Spleen (tissue), 11 donors: Measurements from ENCODE around the gene FLT4. TPM values are rescaled to one million over a fixed set of nuclear protein-coding genes. Genes with fewer than 3 reads are reported as not detected.

Source experiments
- DNase-seq: peaks from one replicate; pipeline ENCODE4 v3.0.0-alpha.2; 2020
- H3K27ac ChIP-seq, 8 donors: fragments of 200-600 bp; sonication (generic) in 7 of 8; 1 replicate in 4 of 8; 2 replicates in 4 of 8; pipeline versions ENCODE4 v1.5.0 to v1.8.0; 2016 to 2021; ENCODE audit warnings: inconsistent platforms in 4 of 8, mild to moderate bottlenecking in 4 of 8, moderate library complexity in 1 of 8
- H3K27me3 ChIP-seq, 7 donors: fragments of 200-600 bp; sonication (generic) in 6 of 7; replicated peaks in 1 of 7; 1 replicate in 4 of 7; 2 replicates in 3 of 7; pipeline versions ENCODE4 v1.5.0 to v1.8.0; 2016 to 2021; ENCODE audit warnings: inconsistent platforms in 3 of 7, mild to moderate bottlenecking in 1 of 7
- H3K36me3 ChIP-seq, 6 donors: fragments of 200-600 bp; sonication (generic) in 5 of 6; 1 replicate in 4 of 6; 2 replicates in 2 of 6; pipeline versions ENCODE4 v1.5.0 to v1.8.0; 2016 to 2021; ENCODE audit warnings: inconsistent platforms in 2 of 6
- H3K4me1 ChIP-seq, 6 donors: fragments of 200-600 bp; sonication (generic) in 5 of 6; 1 replicate in 3 of 6; 2 replicates in 3 of 6; pipeline versions ENCODE4 v1.5.0 to v1.8.0; 2016 to 2021; ENCODE audit warnings: inconsistent platforms in 3 of 6
- H3K4me3 ChIP-seq, 8 donors: fragments of 200-600 bp; sonication (generic) in 7 of 8; 1 replicate in 4 of 8; 2 replicates in 4 of 8; pipeline versions ENCODE4 v1.5.0 to v1.8.0; 2016 to 2021; ENCODE audit warnings: inconsistent platforms in 4 of 8, mild to moderate bottlenecking in 4 of 8, moderate library complexity in 2 of 8
- H3K9me3 ChIP-seq, 8 donors: fragments of 200-600 bp; sonication (generic) in 7 of 8; 1 replicate in 4 of 8; 2 replicates in 4 of 8; pipeline versions ENCODE4 v1.5.0 to v1.8.0; 2016 to 2021; ENCODE audit warnings: inconsistent platforms in 4 of 8
- POLR2A ChIP-seq, 3 donors: fragments of 450-650 bp; IDR thresholded peaks; one replicate each; pipeline ENCODE4 v1.5.1; 2017; ENCODE audit warnings: antibody characterized with exemption in 3 of 3, mild to moderate bottlenecking in 1 of 3
- POLR2AphosphoS5 ChIP-seq, 3 donors: sonication (generic); formaldehyde crosslinking; IDR thresholded peaks; one replicate each; pipeline ENCODE4 v1.5.1; 2017; ENCODE audit warnings: antibody characterized with exemption in 3 of 3
- WGBS, 5 donors: extraction: QIAGEN DNeasy Blood & Tissue Kit in 3 of 5; methylation state at CpG; one replicate each; pipeline versions ENCODE4 v1.1.5 to v1.1.7; 2013 to 2018; 5-methylcytosine and 5-hydroxymethylcytosine counted together
- intact Hi-C: fragments of 100-400 bp; cut with DNase I; formaldehyde crosslinking; loops from one replicate; pipeline ENCODE4 v1.15.0; 2023; ENCODE audit warnings: low total_unique reads
- polyA plus RNA-seq, 3 donors: library from polyadenylated mRNA; stranded (reverse); fragments of 200-250 nt; gene quantifications; one replicate each; pipeline ENCODE4 v1.2.1, GENCODE V29; 2013
- total RNA-seq, 7 donors: library from RNA; depleted of rRNA in 3 of 7; stranded (reverse); fragments of >200 nt in 3 of 7; fragmentation: NEBNext Ultra II Directional in 4 of 7; extraction: Animal tissue kit (Norgen Biotek cat#: 25700) in 4 of 7; gene quantifications; one replicate each; pipeline versions ENCODE4 v1.1.0 to v1.2.1, GENCODE V29; 2016 to 2021
- TF ChIP-seq, protein P1 (sequence below), 11 experiments: fragments of 200-600 bp in 7 of 11; fragments of 450-650 bp in 4 of 11; sonication (generic) in 4 of 11; IDR thresholded peaks in 8 of 11; conservative IDR thresholded peaks in 3 of 11; 1 replicate in 7 of 11; 2 replicates in 4 of 11; pipeline versions ENCODE4 v1.4.0 to v1.8.0; 2016 to 2021; ENCODE audit warnings: antibody characterized with exemption in 11 of 11, inconsistent platforms in 4 of 11, mild to moderate bottlenecking in 1 of 11
- donor health status: healthy with polysubstance abuse.
- donor health status: DM: no; HTN: no; CAD: no; lungs with moderate emphysema.
- donor health status: DM: no; HTN: no; CAD: no.
- donor health status: Bipolar disorder and iron deficiency.
- donor health status: healthy.
- donor health status: DM: no; HTN: no; CAD: no.
- donor health status: DM: yes; HTN: yes; CAD: no.

FLT4 gene
- total and polyA plus RNA-seq, 10 donors, result 3.5 to 61.4 (median 34.8) TPM

DNA sequence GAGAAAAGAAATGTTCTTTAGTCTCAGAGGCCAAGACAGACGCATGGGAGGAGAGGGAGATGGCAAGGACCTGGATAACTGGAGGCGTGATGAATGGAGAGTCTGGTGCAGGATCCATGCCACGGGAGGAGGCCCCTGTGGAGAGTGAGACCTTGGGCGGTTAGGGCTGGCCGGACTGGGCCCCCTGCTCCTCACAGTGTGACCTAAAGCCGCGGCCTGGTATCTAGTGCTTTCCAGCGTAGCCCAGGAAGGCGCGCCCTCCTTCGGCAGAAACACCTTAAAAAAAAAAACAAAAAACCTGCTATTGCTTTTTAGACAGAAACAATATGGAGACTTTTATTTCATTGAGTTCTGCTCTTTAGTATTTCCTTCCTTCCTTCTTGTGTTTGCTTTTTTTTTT lies 91.2 kb downstream of the FLT4 start:
- Histone ChIP-seq H3K4me1 (peaks cover 0 to 7% (median 0%) of the 10 kb centered on the region in 6 donors), H3K27me3 (no peaks in the 10 kb centered on the region), H3K9me3 (no peaks in the 10 kb centered on the region), H3K27ac (no peak overlapping the region), H3K36me3 (peaks cover 0 to 70% (median 20%) of the 10 kb centered on the region in 6 donors), H3K4me3 (no peak overlapping the region)
- DNase-seq, result no peak
- 77 to 94% (median 90%) methylated on average over 11 of the region's 11 CpGs for WGBS, 5 donors
- intact Hi-C loops, result no loop called here
- TF ChIP-seq, protein P1, sequence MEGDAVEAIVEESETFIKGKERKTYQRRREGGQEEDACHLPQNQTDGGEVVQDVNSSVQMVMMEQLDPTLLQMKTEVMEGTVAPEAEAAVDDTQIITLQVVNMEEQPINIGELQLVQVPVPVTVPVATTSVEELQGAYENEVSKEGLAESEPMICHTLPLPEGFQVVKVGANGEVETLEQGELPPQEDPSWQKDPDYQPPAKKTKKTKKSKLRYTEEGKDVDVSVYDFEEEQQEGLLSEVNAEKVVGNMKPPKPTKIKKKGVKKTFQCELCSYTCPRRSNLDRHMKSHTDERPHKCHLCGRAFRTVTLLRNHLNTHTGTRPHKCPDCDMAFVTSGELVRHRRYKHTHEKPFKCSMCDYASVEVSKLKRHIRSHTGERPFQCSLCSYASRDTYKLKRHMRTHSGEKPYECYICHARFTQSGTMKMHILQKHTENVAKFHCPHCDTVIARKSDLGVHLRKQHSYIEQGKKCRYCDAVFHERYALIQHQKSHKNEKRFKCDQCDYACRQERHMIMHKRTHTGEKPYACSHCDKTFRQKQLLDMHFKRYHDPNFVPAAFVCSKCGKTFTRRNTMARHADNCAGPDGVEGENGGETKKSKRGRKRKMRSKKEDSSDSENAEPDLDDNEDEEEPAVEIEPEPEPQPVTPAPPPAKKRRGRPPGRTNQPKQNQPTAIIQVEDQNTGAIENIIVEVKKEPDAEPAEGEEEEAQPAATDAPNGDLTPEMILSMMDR (IDR thresholded peaks at IDR 0.05 in 8 of 11, conservative IDR thresholded peaks at IDR 0.05 in 3 of 11), result no peak
- TF ChIP-seq POLR2A (IDR thresholded peaks at IDR 0.05), result no peak
- no peak for TF ChIP-seq POLR2AphosphoS5 (IDR thresholded peaks at IDR 0.05)

DNA sequence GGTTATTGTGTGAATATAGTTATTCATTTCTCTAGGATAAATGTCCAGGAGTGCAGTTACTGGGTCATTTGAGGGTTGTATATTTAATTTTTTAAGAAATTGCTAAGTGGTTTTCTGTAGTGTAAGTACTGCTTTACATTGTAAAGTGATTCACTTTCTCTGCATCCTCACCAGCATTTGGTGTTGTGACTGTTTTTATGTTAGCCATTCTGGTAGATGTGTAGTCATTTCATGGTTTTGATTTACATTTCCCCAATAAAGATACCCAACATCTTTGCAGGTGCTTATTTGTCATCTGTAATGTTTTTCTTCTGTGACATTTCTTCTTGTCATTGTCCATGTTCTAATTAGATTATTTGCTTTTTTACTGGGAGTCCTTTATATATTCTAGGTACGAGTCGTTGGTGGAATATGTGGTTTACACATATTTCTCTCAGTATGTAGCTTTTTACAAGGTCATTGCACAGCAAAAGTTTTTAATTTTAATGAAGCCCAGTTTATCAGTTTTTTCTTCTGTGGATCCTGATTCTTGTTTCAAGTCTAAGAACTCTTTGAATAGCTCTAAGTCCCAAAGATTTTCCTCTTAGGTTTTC lies 92.1 kb downstream of the FLT4 start:
- Histone ChIP-seq H3K36me3 (peaks cover 0 to 70% (median 23%) of the 10 kb centered on the region in 6 donors), H3K4me3 (no peak overlapping the region), H3K27me3 (no peaks in the 10 kb centered on the region), H3K9me3 (no peaks in the 10 kb centered on the region), H3K4me1 (peaks cover 0 to 7% (median 0%) of the 10 kb centered on the region in 6 donors), H3K27ac (no peak overlapping the region)
- intact Hi-C loops, result no loop called here
- TF ChIP-seq POLR2AphosphoS5 (IDR thresholded peaks at IDR 0.05) (no peak), POLR2A (IDR thresholded peaks at IDR 0.05) (no peak)
- TF ChIP-seq, protein P1 (IDR thresholded peaks at IDR 0.05 in 8 of 11, conservative IDR thresholded peaks at IDR 0.05 in 3 of 11), result no peak
- WGBS, 5 donors, result 84 to 93% (median 89%) methylated on average over 2 of the region's 2 CpGs
- DNase-seq, result no peak

- H3K4me3 ChIP-seq, result no peak overlapping the region
- no peak for DNase-seq
- H3K4me1 ChIP-seq, result peaks cover 0 to 7% (median 0%) of the 10 kb centered on the region in 6 donors
- H3K27ac ChIP-seq, result no peak overlapping the region
- WGBS, 5 donors, result 92 to 95% (median 93%) methylated on average over 7 of the region's 7 CpGs
- intact Hi-C loops, result no loop called here
- TF ChIP-seq, protein P1 (IDR thresholded peaks at IDR 0.05 in 8 of 11, conservative IDR thresholded peaks at IDR 0.05 in 3 of 11), result no peak
- TF ChIP-seq POLR2A (IDR thresholded peaks at IDR 0.05) (no peak), POLR2AphosphoS5 (IDR thresholded peaks at IDR 0.05) (no peak)
- H3K36me3 ChIP-seq, result peaks cover 0 to 78% (median 39%) of the 10 kb centered on the region in 6 donors
- H3K27me3 ChIP-seq, result no peaks in the 10 kb centered on the region
- no peaks in the 10 kb centered on the region for H3K9me3 ChIP-seq
These were observed 94.1 kb downstream of the FLT4 start for GRCh38 chr5:180555168-180555921.

DNA sequence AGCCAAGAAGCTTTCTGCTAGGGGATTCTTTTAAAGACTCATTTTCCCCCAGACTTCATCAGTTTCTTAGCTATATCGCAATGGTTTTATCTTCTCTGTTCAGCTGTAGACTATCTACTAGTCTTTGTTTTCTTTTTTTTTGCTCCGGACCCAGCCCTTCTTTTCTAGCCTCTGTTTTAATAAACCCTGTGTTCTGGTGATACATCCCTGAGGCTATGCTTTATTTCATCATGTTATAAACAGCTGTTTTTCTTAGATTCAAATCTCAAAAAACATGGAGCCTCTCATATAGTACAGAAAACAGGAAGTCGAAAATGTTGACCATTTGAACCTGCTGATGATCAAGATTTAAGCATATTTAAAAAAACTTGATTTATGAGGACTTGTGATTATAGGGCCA lies 95.9 kb downstream of the FLT4 start:
- Histone ChIP-seq H3K9me3 (no peaks in the 10 kb centered on the region), H3K36me3 (peaks cover 0 to 90% (median 43%) of the 10 kb centered on the region in 6 donors), H3K4me1 (peaks cover 0 to 7% (median 0%) of the 10 kb centered on the region in 6 donors), H3K4me3 (no peak overlapping the region), H3K27me3 (no peaks in the 10 kb centered on the region), H3K27ac (no peak overlapping the region)
- DNase-seq, result no peak
- WGBS, 5 donors, result 93 to 98% (median 96%) methylated on average over 3 of the region's 3 CpGs
- TF ChIP-seq POLR2A (IDR thresholded peaks at IDR 0.05), result no peak
- TF ChIP-seq POLR2AphosphoS5 (IDR thresholded peaks at IDR 0.05), result no peak
- TF ChIP-seq, protein P1 (IDR thresholded peaks at IDR 0.05 in 8 of 11, conservative IDR thresholded peaks at IDR 0.05 in 3 of 11), result no peak
- intact Hi-C loops, result no loop called here
